Myocyte (in vitro differentiated cells): ENCODE measurements around the gene RAB22A. TPM values are rescaled to one million over a fixed set of nuclear protein-coding genes. Genes with fewer than 3 reads are reported as not detected.
"Not testable (repeated sequence)": the region's sequence is repeated elsewhere in the genome, so short reads cannot be mapped to it uniquely, and the experiment has no call there.

ENCODE experiments used
- DNase-seq: peaks from one replicate; pipeline ENCODE4 v3.0.0-alpha.2; 2012; ENCODE audit warnings: low read depth
- total RNA-seq: library from RNA; depleted of rRNA; stranded (reverse); fragments of >200 nt; gene quantifications from 2 replicates; pipeline ENCODE4 v1.2.3, GENCODE V29; 2014

The RAB22A gene
- total RNA-seq, 1 donor from 2014 or later, result 17.1 TPM

DNA sequence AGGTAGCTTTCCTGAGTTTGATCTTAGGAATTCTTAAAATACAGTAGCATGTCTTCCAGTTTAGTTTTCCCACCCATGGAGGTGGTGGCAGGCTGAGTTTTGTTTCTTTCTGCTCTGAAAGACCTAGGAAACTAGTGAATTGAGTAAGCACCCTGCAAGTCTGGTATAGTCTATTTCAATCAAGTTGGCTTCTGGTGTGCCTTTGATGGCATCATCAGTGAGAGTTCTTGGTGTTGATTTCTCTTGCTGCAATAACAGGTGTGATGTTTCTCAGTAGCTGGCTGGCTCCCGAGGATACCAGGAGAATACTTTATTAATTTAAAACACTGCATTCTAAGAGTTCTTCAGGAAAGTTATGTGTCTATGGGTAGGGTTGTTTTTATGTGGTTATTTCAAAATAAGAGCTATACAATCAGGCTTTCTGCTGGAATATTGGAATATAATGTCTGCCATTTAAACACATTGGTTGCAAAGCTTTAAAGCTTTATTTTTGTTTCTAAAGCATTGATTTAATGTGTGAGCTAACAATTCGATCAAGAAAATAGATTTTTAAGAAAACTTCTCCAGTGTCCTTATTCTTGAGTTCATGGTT, 98.5 kb downstream of the RAB22A start:
- DNase-seq, result peak; percentile 58

DNA sequence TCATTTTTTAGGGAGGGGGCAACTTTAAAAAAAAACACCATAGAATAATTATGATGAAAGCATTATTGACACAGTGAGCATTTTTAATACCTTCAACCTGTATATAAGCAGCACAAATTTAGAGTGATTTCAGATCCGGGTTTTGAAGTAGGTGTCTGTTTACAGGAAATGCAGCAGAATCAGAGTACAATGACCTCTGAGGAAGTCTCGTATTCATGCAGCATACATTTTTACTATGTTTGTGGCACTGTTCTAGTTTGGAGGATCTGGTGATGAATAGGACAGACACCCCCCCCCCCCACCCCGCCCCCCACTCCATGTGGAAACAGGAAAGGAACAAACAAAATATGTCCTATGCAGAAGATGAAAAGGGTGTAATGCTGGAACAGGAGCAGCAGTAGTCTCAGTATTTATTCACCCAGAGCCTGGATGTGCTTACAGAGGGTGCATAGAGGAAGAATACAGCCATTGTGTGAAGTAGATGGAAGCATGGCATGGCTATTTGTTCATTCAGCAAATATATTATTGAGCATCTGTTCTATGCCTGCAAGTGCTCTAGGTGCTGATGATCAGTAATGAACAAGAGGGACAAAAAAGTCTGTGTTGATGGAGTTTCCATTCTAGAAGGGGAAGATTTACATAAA, 99.2 kb downstream of the RAB22A start:
- no peak for DNase-seq

DNA sequence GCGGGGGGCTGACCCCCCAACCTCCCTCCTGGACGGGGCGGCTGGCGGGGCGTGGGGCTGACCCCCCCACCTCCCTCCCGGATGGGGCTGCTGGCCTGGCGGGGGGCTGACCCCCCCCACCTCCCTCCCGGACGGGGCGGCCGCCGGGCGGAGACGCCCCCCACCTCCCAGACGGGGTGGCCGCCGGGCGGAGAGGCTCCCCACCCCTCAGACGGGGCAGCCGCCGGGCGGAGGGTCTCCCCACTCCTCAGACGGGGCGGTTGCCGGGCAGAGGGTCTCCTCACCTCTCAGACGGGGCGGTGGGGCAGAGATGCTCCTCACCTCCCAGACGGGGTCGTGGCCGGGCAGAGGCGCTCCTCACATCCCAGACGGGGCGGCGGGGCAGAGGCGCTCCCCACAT, 104.7 kb downstream of the RAB22A start:
- not testable (repeated sequence) for DNase-seq

DNA sequence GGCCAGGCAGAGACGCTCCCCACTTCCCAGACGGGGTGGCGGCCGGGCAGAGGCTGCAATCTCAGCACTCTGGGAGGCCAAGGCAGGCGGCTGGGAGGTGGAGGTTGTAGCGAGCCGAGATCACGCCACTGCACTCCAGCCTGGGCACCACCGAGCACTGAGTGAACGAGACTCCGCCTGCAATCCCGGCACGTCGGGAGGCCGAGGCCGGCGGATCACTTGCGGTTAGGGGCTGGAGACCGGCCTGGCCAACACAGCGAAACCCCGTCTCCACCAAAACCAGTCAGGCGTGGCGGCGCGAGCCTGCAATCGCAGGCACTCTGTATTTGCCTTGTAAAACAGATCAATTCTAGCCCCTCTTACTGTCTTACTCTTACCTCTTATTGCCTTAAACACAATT, 105.3 kb downstream of the RAB22A start:
- DNase-seq, result not testable (repeated sequence)

DNA sequence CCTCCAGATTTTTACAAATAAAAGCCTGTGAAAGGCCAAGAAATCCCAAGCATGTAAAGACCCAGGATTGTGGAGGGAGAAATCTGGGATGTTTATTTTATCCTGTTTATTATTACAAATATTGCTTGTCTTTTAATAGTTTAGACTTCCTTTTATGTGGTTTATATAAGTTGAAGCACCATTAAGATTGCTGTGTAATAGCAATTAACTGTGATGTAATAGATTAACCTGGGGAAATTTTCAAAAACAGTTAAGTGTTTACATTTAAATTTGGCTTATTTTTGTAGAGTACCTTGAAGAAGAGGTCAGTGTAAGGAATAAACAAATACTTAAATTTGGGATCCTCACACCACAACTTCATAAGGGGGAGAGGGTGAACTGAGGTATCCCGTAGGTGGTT, 106.5 kb downstream of the RAB22A start:
- DNase-seq, result no peak

DNA sequence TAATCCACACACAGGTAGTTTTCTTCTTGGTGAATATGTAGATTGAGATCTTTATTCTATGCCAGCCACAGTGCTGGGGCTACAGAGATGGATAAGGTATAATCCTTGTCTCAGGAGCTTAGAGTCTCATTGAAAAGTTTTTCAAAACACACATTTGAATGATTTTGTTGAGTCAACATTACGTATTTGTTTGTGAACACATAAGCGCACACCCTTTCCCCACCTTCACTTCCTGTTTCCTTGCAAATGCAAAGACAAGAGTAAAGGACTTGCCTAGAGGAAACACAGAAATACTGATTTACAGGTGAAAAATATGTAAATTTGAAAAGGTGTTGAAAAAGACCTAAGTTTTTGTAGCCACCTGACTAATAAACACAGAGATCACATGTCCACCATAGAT, 107.3 kb downstream of the RAB22A start:
- no peak for DNase-seq

Other genes starting within 250 kb of the RAB22A start
- not detected in 2 replicates for gene ANKRD60, start 81.1 kb upstream of the RAB22A start, total RNA-seq
- 17.8 and 18.9 TPM in 2 replicates for gene VAPB, start 79.5 kb downstream of the RAB22A start, total RNA-seq
- 0.11 and 0.21 TPM in 2 replicates for gene APCDD1L, start 205.7 kb downstream of the RAB22A start, total RNA-seq